ENCODE results near the gene FAM83F.

FAM83F gene

GRCh38 chr22:40056154-40056553, 61.4 kb downstream of the FAM83F start:
- no peak for DNase-seq (ENCODE audit: extremely low read depth in 1 of 2, low read depth in 1 of 2)

GRCh38 chr22:40056559-40056958, 61.8 kb downstream of the FAM83F start:
- no peak for DNase-seq (ENCODE audit: extremely low read depth in 1 of 2, low read depth in 1 of 2)

- DNase-seq (ENCODE audit: extremely low read depth in 1 of 2, low read depth in 1 of 2), result no peak
Observed at GRCh38 chr22:40057652-40058051, 62.9 kb downstream of the FAM83F start.

- no peak for DNase-seq (ENCODE audit: extremely low read depth in 1 of 2, low read depth in 1 of 2)
Observed at GRCh38 chr22:40058265-40058664, 63.5 kb downstream of the FAM83F start.

GRCh38 chr22:40065981-40066380, 71.2 kb downstream of the FAM83F start:
- no peak for DNase-seq (ENCODE audit: extremely low read depth in 1 of 2, low read depth in 1 of 2)

GRCh38 chr22:40067639-40068038, 72.9 kb downstream of the FAM83F start:
- no peak for DNase-seq (ENCODE audit: extremely low read depth in 1 of 2, low read depth in 1 of 2)

- DNase-seq (ENCODE audit: extremely low read depth in 1 of 2, low read depth in 1 of 2), result no peak
Observed at GRCh38 chr22:40070701-40071100, 75.9 kb downstream of the FAM83F start.

GRCh38 chr22:40071720-40072119, 77.0 kb downstream of the FAM83F start:
- DNase-seq (ENCODE audit: extremely low read depth in 1 of 2, low read depth in 1 of 2), result no peak

- DNase-seq (ENCODE audit: extremely low read depth in 1 of 2, low read depth in 1 of 2), result no peak
Observed at GRCh38 chr22:40076702-40077645, 82.2 kb downstream of the FAM83F start.

- DNase-seq (ENCODE audit: extremely low read depth in 1 of 2, low read depth in 1 of 2), result no peak
Observed at GRCh38 chr22:40077646-40078016, 82.9 kb downstream of the FAM83F start.

- DNase-seq (ENCODE audit: extremely low read depth in 1 of 2, low read depth in 1 of 2), result no peak
Observed at GRCh38 chr22:40081662-40082061, 86.9 kb downstream of the FAM83F start.

GRCh38 chr22:40082184-40082583, 87.4 kb downstream of the FAM83F start:
- DNase-seq (ENCODE audit: extremely low read depth in 1 of 2, low read depth in 1 of 2), result no peak

GRCh38 chr22:40083794-40084193, 89.0 kb downstream of the FAM83F start:
- no peak for DNase-seq (ENCODE audit: extremely low read depth in 1 of 2, low read depth in 1 of 2)

GRCh38 chr22:40084246-40084645, 89.5 kb downstream of the FAM83F start:
- no peak for DNase-seq (ENCODE audit: extremely low read depth in 1 of 2, low read depth in 1 of 2)

- no peak for DNase-seq (ENCODE audit: extremely low read depth in 1 of 2, low read depth in 1 of 2)
Observed at GRCh38 chr22:40088818-40089217, 94.1 kb downstream of the FAM83F start.

Data from activated CD8-positive, alpha-beta memory T cell treated with anti-CD3 and anti-CD28 coated beads for 1 hour (primary cell).